ENCODE measurements around the gene ANXA6. TPM values are rescaled to one million over a fixed set of nuclear protein-coding genes. Genes with fewer than 3 reads are reported as not detected.
A peak's percentile ranks its signal among the peaks of the same experiment; 100 is the strongest.

The ANXA6 gene
- total RNA-seq, 4 donors from 2014 or later: 359 to 435 (median 375) TPM

- no peak for ATAC-seq
- peaks cover 0 to 83% of the 10 kb centered on the region in 2 donors for H3K36me3 ChIP-seq
- H3K27ac ChIP-seq: peak overlapping the region in 3 of 4 donors; percentile 59 to 68 (median 60)
Observed at GRCh38 chr5:151140686-151141459, 16.7 kb downstream of the ANXA6 start.

GRCh38 chr5:151139646-151140045 is 17.9 kb downstream of the ANXA6 start:
- ATAC-seq: no peak
- Histone ChIP-seq H3K27me3 (no peaks in the 10 kb centered on the region), H3K4me1 (peaks cover 2 to 45% (median 19%) of the 10 kb centered on the region in 3 donors), H3K9me3 (no peaks in the 10 kb centered on the region), H3K36me3 (peaks cover 0 to 83% of the 10 kb centered on the region in 2 donors), H3K4me3 (no peak overlapping the region), H3K27ac (no peak overlapping the region)
- no peak for TF ChIP-seq POLR2AphosphoS5 (IDR thresholded peaks at IDR 0.05)
- no peak for TF ChIP-seq EP300 (IDR thresholded peaks at IDR 0.05)
- TF ChIP-seq CTCF (IDR thresholded peaks at IDR 0.05): no peak
- no peak for TF ChIP-seq POLR2A (IDR thresholded peaks at IDR 0.05)
- WGBS, 2 donors (ENCODE audit: low coverage in 1 of 2): 60 to 74% methylated on average over 1 to 3 of the region's 3 CpGs

More at GRCh38 chr5:151140686-151141459, 16.7 kb downstream of the ANXA6 start:
- peaks cover 2 to 57% (median 25%) of the 10 kb centered on the region in 3 donors for H3K4me1 ChIP-seq
- TF ChIP-seq CTCF (IDR thresholded peaks at IDR 0.05) (no peak), POLR2A (IDR thresholded peaks at IDR 0.05) (no peak), POLR2AphosphoS5 (IDR thresholded peaks at IDR 0.05) (no peak), EP300 (IDR thresholded peaks at IDR 0.05) (no peak)
- H3K4me3 ChIP-seq: no peak overlapping the region
- WGBS, 2 donors (ENCODE audit: low coverage in 1 of 2): 30 to 60% methylated on average over 5 to 7 of the region's 7 CpGs
- H3K9me3 ChIP-seq: no peaks in the 10 kb centered on the region
- no peaks in the 10 kb centered on the region for H3K27me3 ChIP-seq

- Histone ChIP-seq H3K4me1 (peaks cover 2 to 39% (median 19%) of the 10 kb centered on the region in 3 donors), H3K36me3 (peaks cover 0 to 85% of the 10 kb centered on the region in 2 donors), H3K27ac (no peak overlapping the region), H3K27me3 (no peaks in the 10 kb centered on the region), H3K9me3 (no peaks in the 10 kb centered on the region), H3K4me3 (no peak overlapping the region)
- ATAC-seq: no peak
- 81 to 86% methylated on average over 5 to 7 of the region's 8 CpGs for WGBS, 2 donors (ENCODE audit: low coverage in 1 of 2)
- TF ChIP-seq POLR2AphosphoS5 (IDR thresholded peaks at IDR 0.05): no peak
- TF ChIP-seq EP300 (IDR thresholded peaks at IDR 0.05): no peak
- no peak for TF ChIP-seq CTCF (IDR thresholded peaks at IDR 0.05)
- no peak for TF ChIP-seq POLR2A (IDR thresholded peaks at IDR 0.05)
Observed at GRCh38 chr5:151139015-151139414, 18.6 kb downstream of the ANXA6 start.

GRCh38 chr5:151138114-151138513 is 19.5 kb downstream of the ANXA6 start:
- Histone ChIP-seq H3K4me3 (no peak overlapping the region), H3K27me3 (no peaks in the 10 kb centered on the region), H3K9me3 (no peaks in the 10 kb centered on the region), H3K36me3 (peaks cover 0 to 85% of the 10 kb centered on the region in 2 donors), H3K27ac (no peak overlapping the region), H3K4me1 (peaks cover 2 to 30% (median 19%) of the 10 kb centered on the region in 3 donors)
- TF ChIP-seq CTCF (IDR thresholded peaks at IDR 0.05): no peak
- no peak for TF ChIP-seq EP300 (IDR thresholded peaks at IDR 0.05)
- no peak for TF ChIP-seq POLR2AphosphoS5 (IDR thresholded peaks at IDR 0.05)
- TF ChIP-seq POLR2A (IDR thresholded peaks at IDR 0.05): no peak
- WGBS, 2 donors (ENCODE audit: low coverage in 1 of 2): 60 to 100% methylated on average over 1 of the region's 1 CpG
- ATAC-seq: no peak

Data from gastroesophageal sphincter (tissue), 4 donors.